Body of pancreas (tissue), 4 donors: ENCODE measurements around the gene BRD8. TPM values are rescaled to one million over a fixed set of nuclear protein-coding genes. Genes with fewer than 3 reads are reported as not detected.

Experiments
- ATAC-seq: fragments of 150-250 bp; one replicate; pipeline ENCODE4 v1.9.1; 2016
- DNase-seq, 4 donors: peaks; one replicate each; pipeline ENCODE4 v3.0.0-alpha.2; 2019
- H3K27ac ChIP-seq, 4 donors: fragments of 200-600 bp; sonication (generic); 1 replicate in 3 of 4; 2 replicates in 1 of 4; pipeline versions ENCODE4 v1.5.1 to v1.6.1; 2016 to 2019; ENCODE audit warnings: mild to moderate bottlenecking in 1 of 4, mixed read lengths in 1 of 4, moderate library complexity in 1 of 4
- H3K27me3 ChIP-seq, 2 donors: fragments of 200-600 bp; sonication (generic); one replicate each; pipeline ENCODE4 v1.6.0; 2016; ENCODE audit warnings: mild to moderate bottlenecking in 1 of 2
- H3K36me3 ChIP-seq, 2 donors: fragments of 200-600 bp; sonication (generic); replicated peaks in 1 of 2; 2 replicates each; pipeline ENCODE4 v1.5.1; 2016; ENCODE audit warnings: low read depth in 2 of 2; ENCODE audit not compliant: insufficient read depth in 1 of 2
- H3K4me1 ChIP-seq: fragments of 200-600 bp; sonication (generic); one replicate; pipeline ENCODE4 v1.6.0; 2016
- H3K4me3 ChIP-seq, 2 donors: fragments of 200-600 bp; sonication (generic); 1 replicate in 1 of 2; 2 replicates in 1 of 2; pipeline ENCODE4 v1.5.1; 2016 to 2019
- H3K9me3 ChIP-seq, 3 donors: fragments of 200-600 bp; sonication (generic); 1 replicate in 2 of 3; 2 replicates in 1 of 3; pipeline ENCODE4 v1.5.1; 2016
- POLR2A ChIP-seq, 3 donors: fragments of 450-650 bp; IDR thresholded peaks; one replicate each; pipeline ENCODE4 v1.6.1; 2016; ENCODE audit warnings: antibody characterized with exemption in 3 of 3, mild to moderate bottlenecking in 2 of 3
- WGBS, 2 donors: methylation state at CpG; one replicate each; pipeline ENCODE4 v1.1.5; 2017; 5-methylcytosine and 5-hydroxymethylcytosine counted together
- intact Hi-C: fragments of 100-400 bp; cut with DNase I; formaldehyde crosslinking; loops from one replicate; pipeline ENCODE4 v1.15.1; 2023
- small RNA-seq: library from RNA; depleted of rRNA; stranded (forward); fragments of <200 nt; gene quantifications from one replicate; pipeline ENCODE3, GENCODE V24; 2016
- total RNA-seq, 2 donors: library from RNA; depleted of rRNA; stranded (reverse); fragments of >200 nt; gene quantifications; one replicate each; pipeline ENCODE4 v1.1.0, GENCODE V29; 2016
- TF ChIP-seq, protein P1 (sequence below), 7 experiments: fragments of 450-650 bp in 4 of 7; fragments of 200-600 bp in 3 of 7; sonication (generic) in 3 of 7; IDR thresholded peaks; one replicate each; pipeline ENCODE4 v1.5.1; 2016 to 2019; ENCODE audit warnings: antibody characterized with exemption in 7 of 7

Gene BRD8
- total RNA-seq, 2 donors from 2014 or later = 44.9 to 52.1 TPM

DNA sequence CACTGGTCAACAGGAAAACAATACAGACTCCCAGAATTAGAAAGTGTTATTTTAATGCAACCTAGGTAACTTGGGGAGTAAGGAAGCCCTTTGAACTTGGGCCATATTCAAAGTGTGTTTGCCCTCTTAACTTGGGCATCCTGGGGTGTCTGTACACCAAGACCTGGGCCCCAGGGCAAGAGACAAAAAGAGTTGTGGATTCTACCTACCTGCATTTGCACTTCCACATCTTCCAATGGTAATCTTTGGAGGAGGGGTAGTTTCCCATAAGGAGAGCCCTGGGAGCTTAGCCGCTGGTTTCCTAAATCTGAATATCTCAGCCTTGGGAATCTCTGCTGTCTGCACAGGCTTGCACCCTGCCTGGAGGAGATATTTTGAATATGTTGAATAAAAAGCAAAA, 86.1 kb downstream of the BRD8 start:
- Histone ChIP-seq H3K9me3 (no peaks in the 10 kb centered on the region), H3K36me3 (no peaks in the 10 kb centered on the region), H3K27me3 (no peaks in the 10 kb centered on the region), H3K4me3 (no peak overlapping the region), H3K27ac (no peak overlapping the region), H3K4me1 (no peaks in the 10 kb centered on the region)
- intact Hi-C loops = no loop called here
- no peak for TF ChIP-seq POLR2A (IDR thresholded peaks at IDR 0.05)
- TF ChIP-seq, protein P1, sequence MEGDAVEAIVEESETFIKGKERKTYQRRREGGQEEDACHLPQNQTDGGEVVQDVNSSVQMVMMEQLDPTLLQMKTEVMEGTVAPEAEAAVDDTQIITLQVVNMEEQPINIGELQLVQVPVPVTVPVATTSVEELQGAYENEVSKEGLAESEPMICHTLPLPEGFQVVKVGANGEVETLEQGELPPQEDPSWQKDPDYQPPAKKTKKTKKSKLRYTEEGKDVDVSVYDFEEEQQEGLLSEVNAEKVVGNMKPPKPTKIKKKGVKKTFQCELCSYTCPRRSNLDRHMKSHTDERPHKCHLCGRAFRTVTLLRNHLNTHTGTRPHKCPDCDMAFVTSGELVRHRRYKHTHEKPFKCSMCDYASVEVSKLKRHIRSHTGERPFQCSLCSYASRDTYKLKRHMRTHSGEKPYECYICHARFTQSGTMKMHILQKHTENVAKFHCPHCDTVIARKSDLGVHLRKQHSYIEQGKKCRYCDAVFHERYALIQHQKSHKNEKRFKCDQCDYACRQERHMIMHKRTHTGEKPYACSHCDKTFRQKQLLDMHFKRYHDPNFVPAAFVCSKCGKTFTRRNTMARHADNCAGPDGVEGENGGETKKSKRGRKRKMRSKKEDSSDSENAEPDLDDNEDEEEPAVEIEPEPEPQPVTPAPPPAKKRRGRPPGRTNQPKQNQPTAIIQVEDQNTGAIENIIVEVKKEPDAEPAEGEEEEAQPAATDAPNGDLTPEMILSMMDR (IDR thresholded peaks at IDR 0.05) = no peak
- 57 to 77% methylated on average over 1 of the region's 1 CpG for WGBS, 2 donors
- ATAC-seq = no peak
- DNase-seq = no peak

DNA sequence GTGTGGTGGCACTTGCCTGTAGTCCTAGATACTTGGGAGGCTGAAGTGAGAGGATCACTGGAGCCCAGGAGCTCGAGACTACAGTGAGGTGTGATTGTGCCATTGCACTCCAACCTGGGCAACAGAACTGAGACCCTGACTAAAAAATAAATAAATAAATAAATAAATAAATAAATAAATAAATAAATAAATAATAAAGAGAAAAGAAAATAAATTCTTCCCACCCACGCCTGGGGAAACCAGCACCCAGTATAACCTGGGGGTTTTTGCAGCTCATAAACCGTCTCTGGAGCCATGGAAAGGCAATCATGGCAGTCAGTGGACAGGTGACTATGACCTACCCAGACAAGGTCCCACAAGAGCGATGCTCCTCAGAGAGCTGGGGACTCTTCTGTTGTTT, 86.7 kb downstream of the BRD8 start:
- no peaks in the 10 kb centered on the region for H3K36me3 ChIP-seq
- no peaks in the 10 kb centered on the region for H3K27me3 ChIP-seq
- no peak for TF ChIP-seq POLR2A (IDR thresholded peaks at IDR 0.05)
- TF ChIP-seq, protein P1 (IDR thresholded peaks at IDR 0.05) = no peak
- DNase-seq (no peak), ATAC-seq (no peak)
- no peak overlapping the region for H3K4me3 ChIP-seq
- intact Hi-C loops = no loop called here
- H3K4me1 ChIP-seq = no peaks in the 10 kb centered on the region
- H3K27ac ChIP-seq = no peak overlapping the region
- WGBS, 2 donors = 75 to 81% methylated on average over 3 to 4 of the region's 4 CpGs
- no peaks in the 10 kb centered on the region for H3K9me3 ChIP-seq

Small RNAs within 50 kb of the gene (small RNA-seq; reads per million reads assigned to genes)
- gene RNU6-460P (not detected), gene RNU6-888P (not detected)

Other genes starting within 250 kb of the BRD8 start
- 10 to 100 TPM; 25.9 to 53.7 TPM for gene FAM13B, start 145.6 kb downstream of the BRD8 start, total RNA-seq
- gene WNT8A, start 94.6 kb downstream of the BRD8 start, total RNA-seq = not detected
- 1 to 10 TPM in 1 of 2 donors, not detected in 1; 7.5 TPM for gene NME5, start 39.2 kb downstream of the BRD8 start, total RNA-seq
- under 1 TPM in 1 of 2 donors, not detected in 1; 0.26 TPM for gene KIF20A, start 482 bp upstream of the BRD8 start, total RNA-seq
- gene CDC23, start 34.7 kb upstream of the BRD8 start, total RNA-seq = 10 to 100 TPM in 1 of 2 donors, 1 to 10 TPM in 1; 6.6 to 16.6 TPM
- 1 to 10 TPM; 1.8 to 4.3 TPM for gene GFRA3, start 96.0 kb upstream of the BRD8 start, total RNA-seq
- gene CDC25C, start 153.2 kb upstream of the BRD8 start, total RNA-seq = not detected
- 10 to 100 TPM; 12.5 to 33.7 TPM for gene FAM53C, start 159.6 kb upstream of the BRD8 start, total RNA-seq
- gene KDM3B, start 174.1 kb upstream of the BRD8 start, total RNA-seq = 10 to 100 TPM; 29.7 to 42.3 TPM